K562 (cell line): ENCODE measurements around the gene ZNF577. TPM values are rescaled to one million over a fixed set of nuclear protein-coding genes. Genes with fewer than 3 reads are reported as not detected.

Source experiments
- ATAC-seq: fragments of 200-7000 bp; cut with Tn5 transposase; 3 replicates; pipeline ENCODE4 v1.9.1; 2020; ENCODE audit warnings: moderate library complexity
- BruUV-seq: library from RNA; stranded (reverse); fragments of 400-500 nt; replicated peaks from 2 replicates; lab custom pipeline; 2021; lab: Mats Ljungman, UMichigan
- CTCF ChIA-PET: fragments of 300-600 bp; formaldehyde crosslinking; extraction: SDS; loops from one replicate; lab custom pipeline; 2021; ENCODE audit warnings: low intra/inter-chr PET ratio; lab: Yijun Ruan, JAX
- POLR2A ChIA-PET: fragments of 300-600, 350-650 bp; sonication (Branson Sonifier 250); formaldehyde crosslinking; extraction: SDS; loops from one replicate; lab custom pipeline; 2021; ENCODE audit warnings: antibody characterized with exemption, inconsistent platforms; lab: Yijun Ruan, JAX
- DNase-seq, 4 experiments: peaks; one replicate each; pipeline versions ENCODE4 v3.0.0 to v3.0.0-alpha.2; 2011 to 2018; ENCODE audit warnings: low spot score in 3 of 4, mixed read lengths in 3 of 4; ENCODE audit errors: extremely low read depth in 1 of 4
- FAIRE-seq: peaks from 2 replicates; lab custom pipeline; 2011; peaks lifted over from hg19 to GRCh38; lab: Jason Lieb, UNC
- H2AFZ ChIP-seq: 2 replicates; pipeline ENCODE4 v1.6.0; 2011; ENCODE audit warnings: low read depth, low read length, control low read depth, inconsistent platforms
- H3K27ac ChIP-seq: fragments of 200-600 bp; 3 replicates; pipeline ENCODE4 v1.8.0; 2011; ENCODE audit warnings: low read depth, mild to moderate bottlenecking, control low read depth, inconsistent platforms, low read length, moderate library complexity, mixed read lengths; ENCODE audit errors: extremely low read depth
- H3K27me3 ChIP-seq, 2 experiments: fragments of 300-600 bp in 1 of 2; 2 replicates in 1 of 2; 3 replicates in 1 of 2; pipeline versions ENCODE4 v1.6.0 to v1.8.0; 2011; ENCODE audit warnings: inconsistent platforms in 2 of 2, low read length in 2 of 2, mild to moderate bottlenecking in 1 of 2, mixed read lengths in 1 of 2, moderate library complexity in 1 of 2; ENCODE audit not compliant: control insufficient read depth in 2 of 2, insufficient read depth in 2 of 2
- H3K36me3 ChIP-seq: fragments of 300-600 bp; 3 replicates; pipeline ENCODE4 v1.8.0; 2011; ENCODE audit warnings: mild to moderate bottlenecking, low read length, inconsistent platforms; ENCODE audit not compliant: control insufficient read depth, insufficient read depth
- H3K4me1 ChIP-seq, 2 experiments: fragments of 200-600 bp in 1 of 2; replicated peaks in 1 of 2; 2 replicates in 1 of 2; 3 replicates in 1 of 2; pipeline versions ENCODE4 v1.5.1 to v1.8.0; 2011; ENCODE audit warnings: inconsistent platforms in 2 of 2, low read length in 2 of 2, mild to moderate bottlenecking in 1 of 2, mixed read lengths in 1 of 2, moderate library complexity in 1 of 2; ENCODE audit not compliant: control insufficient read depth in 2 of 2, insufficient read depth in 2 of 2
- H3K4me2 ChIP-seq: 2 replicates; pipeline ENCODE4 v1.6.1; 2011; ENCODE audit warnings: low read length, control low read depth, inconsistent platforms, mixed read lengths; ENCODE audit not compliant: insufficient read depth
- H3K4me3 ChIP-seq: fragments of 200-600 bp; sonication (generic), shearing (Covaris generic); 2 replicates; pipeline ENCODE4 v1.5.1; 2016; ENCODE audit warnings: control low read depth, inconsistent platforms
- H3K79me2 ChIP-seq: fragments of 200-600 bp; 3 replicates; pipeline ENCODE4 v1.8.0; 2011; ENCODE audit warnings: low read length, inconsistent platforms; ENCODE audit not compliant: control insufficient read depth, insufficient read depth
- H3K9ac ChIP-seq, 2 experiments: 2 replicates each; pipeline versions ENCODE4 v1.6.0 to v1.6.1; 2011; ENCODE audit warnings: low read depth in 2 of 2, low read length in 2 of 2, control low read depth in 1 of 2, inconsistent platforms in 1 of 2, mild to moderate bottlenecking in 1 of 2, mixed read lengths in 1 of 2; ENCODE audit not compliant: insufficient read depth in 1 of 2
- H3K9me1 ChIP-seq: one replicate; pipeline ENCODE4 v1.6.0; 2011; ENCODE audit warnings: inconsistent platforms, mild to moderate bottlenecking, low read length, moderate library complexity; ENCODE audit not compliant: control insufficient read depth, insufficient read depth
- H3K9me3 ChIP-seq: replicated peaks from 2 replicates; pipeline ENCODE4 v1.5.1; 2011; ENCODE audit warnings: low read depth, low read length, inconsistent platforms; ENCODE audit not compliant: control insufficient read depth, insufficient read depth
- H4K20me1 ChIP-seq: replicated peaks from 2 replicates; pipeline ENCODE4 v1.6.1; 2011; ENCODE audit warnings: low read length, inconsistent platforms, mixed read lengths; ENCODE audit not compliant: control insufficient read depth, insufficient read depth
- GATAD2B ChIP-seq: fragments of 450-650 bp; IDR thresholded peaks from 2 replicates; pipeline ENCODE4 v1.6.1; 2017; ENCODE audit warnings: mild to moderate bottlenecking, borderline replicate concordance
- WGBS: fragments of 100-300 bp; shearing (Covaris generic); methylation state at CpG from one replicate; pipeline ENCODE4 v1.1.6; 2016; ENCODE audit warnings: low coverage, mixed read lengths; ENCODE audit not compliant: insufficient coverage; ENCODE audit errors: missing lambda C conversion rate; 5-methylcytosine and 5-hydroxymethylcytosine counted together
- in situ Hi-C: fragments of 300-500 bp; cut with MboI; formaldehyde crosslinking; loops from 4 replicates; pipeline ENCODE4 v1.15.0; 2018; ENCODE audit warnings: inconsistent platforms, mixed read lengths
- intact Hi-C: fragments of 100-400 bp; cut with micrococcal nuclease; formaldehyde crosslinking; loops from 2 replicates; pipeline ENCODE4 v1.14.2; 2022
- polyA plus RNA-seq, 8 experiments: library from polyadenylated mRNA; depleted of rRNA in 4 of 8; stranded (reverse) in 5 of 8; unstranded in 3 of 8; fragments of >200 nt; fragmentation: Nextera tagmentation in 2 of 8; fragmentation: Illumina TruSeq in 1 of 8; extraction: Ambion mirVana in 2 of 8; extraction: Trizol in 1 of 8; gene quantifications; 2 replicates each; pipeline versions ENCODE4 v1.2.1 to v1.2.3, GENCODE V29; 2011 to 2014; ENCODE audit warnings: inconsistent platforms in 1 of 8, missing spikeins in 1 of 8
- total RNA-seq, 7 experiments: library from RNA; depleted of rRNA in 6 of 7; stranded (reverse); fragments of >200 nt in 6 of 7; fragmentation: Illumina TruSeq in 2 of 7; extraction: Trizol in 2 of 7; gene quantifications; 2 replicates each; pipeline versions ENCODE4 v1.2.1 to v1.2.3, GENCODE V29; 2011 to 2021; ENCODE audit warnings: low replicate concordance in 1 of 7
- TF ChIP-seq, protein P1 (sequence below): fragments of 250-450 bp; sonication (Bioruptor Pico); IDR thresholded peaks from 2 replicates; pipeline ENCODE4 v1.4.0; 2020; ENCODE audit warnings: mild to moderate bottlenecking, moderate library complexity
- TF ChIP-seq, protein P2 (sequence below): fragments of 250-450 bp; sonication (Bioruptor Pico); IDR thresholded peaks from 2 replicates; pipeline ENCODE4 v1.5.0; 2021; ENCODE audit warnings: mild to moderate bottlenecking, borderline replicate concordance
- TF ChIP-seq, protein P3 (sequence below): fragments of 450-650 bp; formaldehyde crosslinking; IDR thresholded peaks from 2 replicates; pipeline ENCODE4 v1.4.0; 2020; ENCODE audit warnings: mild to moderate bottlenecking, mixed read lengths
- TF ChIP-seq, protein P4 (sequence below): fragments of 200-800 bp; sonication (Bioruptor generic); IDR thresholded peaks from 2 replicates; pipeline ENCODE4 v1.6.1; 2016; ENCODE audit warnings: missing genetic modification characterization, missing compliant biosample characterization

The ZNF577 gene
- total and polyA plus RNA-seq, 9 of the 15 experiments (the other 6 are each of a cell fraction or from before 2014, with no cell fraction given): 1.3 to 12.7 (median 7.0) TPM

DNA sequence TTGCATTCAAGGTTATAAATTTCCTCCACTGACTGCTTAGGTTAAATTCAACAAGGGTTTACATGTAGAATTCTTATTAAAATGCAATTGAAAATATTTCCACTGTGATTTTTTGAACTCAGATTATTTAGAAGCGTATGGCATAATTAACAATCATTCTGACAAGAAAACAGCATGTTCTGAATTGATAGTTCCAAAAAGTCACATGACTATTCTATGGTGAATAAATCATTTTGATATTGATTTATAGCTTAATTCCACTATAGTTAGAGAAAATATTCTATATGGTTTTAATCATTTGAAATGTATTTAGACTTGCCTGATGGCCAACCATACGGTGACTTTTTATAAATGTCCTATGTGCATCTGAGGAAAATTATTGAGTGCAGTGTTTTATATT is 3.0 kb downstream of the ZNF577 start:
- Histone ChIP-seq H3K27me3 (no peaks in the 10 kb centered on the region), H3K9me3 (peaks cover 19% of the 10 kb centered on the region), H3K4me2 (no peak overlapping the region), H3K36me3 (peaks cover 25% of the 10 kb centered on the region; the same call in 2 of the 3 replicates), H3K4me3 (no peak overlapping the region), H3K4me1 (peaks cover 0 to 3% of the 10 kb centered on the region in 2 experiments; a peak in 1 of 5 replicates), H4K20me1 (no peaks in the 10 kb centered on the region), H3K27ac (no peak overlapping the region), H3K9me1 (no peaks in the 10 kb centered on the region), H3K79me2 (no peaks in the 10 kb centered on the region; the same call in 2 of the 3 replicates), H3K9ac (no peak overlapping the region), H2AFZ (no peak overlapping the region)
- no TSS peak for BruUV-seq
- TF ChIP-seq, protein P1, sequence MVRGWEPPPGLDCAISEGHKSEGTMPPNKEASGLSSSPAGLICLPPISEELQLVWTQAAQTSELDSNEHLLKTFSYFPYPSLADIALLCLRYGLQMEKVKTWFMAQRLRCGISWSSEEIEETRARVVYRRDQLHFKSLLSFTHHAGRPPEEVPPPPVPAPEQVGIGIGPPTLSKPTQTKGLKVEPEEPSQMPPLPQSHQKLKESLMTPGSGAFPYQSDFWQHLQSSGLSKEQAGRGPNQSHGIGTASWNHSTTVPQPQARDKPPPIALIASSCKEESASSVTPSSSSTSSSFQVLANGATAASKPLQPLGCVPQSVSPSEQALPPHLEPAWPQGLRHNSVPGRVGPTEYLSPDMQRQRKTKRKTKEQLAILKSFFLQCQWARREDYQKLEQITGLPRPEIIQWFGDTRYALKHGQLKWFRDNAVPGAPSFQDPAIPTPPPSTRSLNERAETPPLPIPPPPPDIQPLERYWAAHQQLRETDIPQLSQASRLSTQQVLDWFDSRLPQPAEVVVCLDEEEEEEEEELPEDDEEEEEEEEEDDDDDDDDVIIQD (CRISPR knock-in tag): no peak
- TF ChIP-seq, protein P2, sequence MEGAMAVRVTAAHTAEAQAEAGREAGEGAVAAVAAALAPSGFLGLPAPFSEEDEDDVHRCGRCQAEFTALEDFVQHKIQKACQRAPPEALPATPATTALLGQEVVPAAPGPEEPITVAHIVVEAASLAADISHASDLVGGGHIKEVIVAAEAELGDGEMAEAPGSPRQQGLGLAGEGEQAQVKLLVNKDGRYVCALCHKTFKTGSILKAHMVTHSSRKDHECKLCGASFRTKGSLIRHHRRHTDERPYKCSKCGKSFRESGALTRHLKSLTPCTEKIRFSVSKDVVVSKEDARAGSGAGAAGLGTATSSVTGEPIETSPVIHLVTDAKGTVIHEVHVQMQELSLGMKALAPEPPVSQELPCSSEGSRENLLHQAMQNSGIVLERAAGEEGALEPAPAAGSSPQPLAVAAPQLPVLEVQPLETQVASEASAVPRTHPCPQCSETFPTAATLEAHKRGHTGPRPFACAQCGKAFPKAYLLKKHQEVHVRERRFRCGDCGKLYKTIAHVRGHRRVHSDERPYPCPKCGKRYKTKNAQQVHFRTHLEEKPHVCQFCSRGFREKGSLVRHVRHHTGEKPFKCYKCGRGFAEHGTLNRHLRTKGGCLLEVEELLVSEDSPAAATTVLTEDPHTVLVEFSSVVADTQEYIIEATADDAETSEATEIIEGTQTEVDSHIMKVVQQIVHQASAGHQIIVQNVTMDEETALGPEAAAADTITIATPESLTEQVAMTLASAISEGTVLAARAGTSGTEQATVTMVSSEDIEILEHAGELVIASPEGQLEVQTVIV: no peak
- TF ChIP-seq, protein P3, sequence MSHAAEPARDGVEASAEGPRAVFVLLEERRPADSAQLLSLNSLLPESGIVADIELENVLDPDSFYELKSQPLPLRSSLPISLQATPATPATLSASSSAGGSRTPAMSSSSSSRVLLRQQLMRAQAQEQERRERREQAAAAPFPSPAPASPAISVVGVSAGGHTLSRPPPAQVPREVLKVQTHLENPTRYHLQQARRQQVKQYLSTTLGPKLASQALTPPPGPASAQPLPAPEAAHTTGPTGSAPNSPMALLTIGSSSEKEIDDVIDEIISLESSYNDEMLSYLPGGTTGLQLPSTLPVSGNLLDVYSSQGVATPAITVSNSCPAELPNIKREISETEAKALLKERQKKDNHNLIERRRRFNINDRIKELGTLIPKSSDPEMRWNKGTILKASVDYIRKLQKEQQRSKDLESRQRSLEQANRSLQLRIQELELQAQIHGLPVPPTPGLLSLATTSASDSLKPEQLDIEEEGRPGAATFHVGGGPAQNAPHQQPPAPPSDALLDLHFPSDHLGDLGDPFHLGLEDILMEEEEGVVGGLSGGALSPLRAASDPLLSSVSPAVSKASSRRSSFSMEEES (CRISPR knock-in tag): peak; percentile 79
- TF ChIP-seq, protein P4, sequence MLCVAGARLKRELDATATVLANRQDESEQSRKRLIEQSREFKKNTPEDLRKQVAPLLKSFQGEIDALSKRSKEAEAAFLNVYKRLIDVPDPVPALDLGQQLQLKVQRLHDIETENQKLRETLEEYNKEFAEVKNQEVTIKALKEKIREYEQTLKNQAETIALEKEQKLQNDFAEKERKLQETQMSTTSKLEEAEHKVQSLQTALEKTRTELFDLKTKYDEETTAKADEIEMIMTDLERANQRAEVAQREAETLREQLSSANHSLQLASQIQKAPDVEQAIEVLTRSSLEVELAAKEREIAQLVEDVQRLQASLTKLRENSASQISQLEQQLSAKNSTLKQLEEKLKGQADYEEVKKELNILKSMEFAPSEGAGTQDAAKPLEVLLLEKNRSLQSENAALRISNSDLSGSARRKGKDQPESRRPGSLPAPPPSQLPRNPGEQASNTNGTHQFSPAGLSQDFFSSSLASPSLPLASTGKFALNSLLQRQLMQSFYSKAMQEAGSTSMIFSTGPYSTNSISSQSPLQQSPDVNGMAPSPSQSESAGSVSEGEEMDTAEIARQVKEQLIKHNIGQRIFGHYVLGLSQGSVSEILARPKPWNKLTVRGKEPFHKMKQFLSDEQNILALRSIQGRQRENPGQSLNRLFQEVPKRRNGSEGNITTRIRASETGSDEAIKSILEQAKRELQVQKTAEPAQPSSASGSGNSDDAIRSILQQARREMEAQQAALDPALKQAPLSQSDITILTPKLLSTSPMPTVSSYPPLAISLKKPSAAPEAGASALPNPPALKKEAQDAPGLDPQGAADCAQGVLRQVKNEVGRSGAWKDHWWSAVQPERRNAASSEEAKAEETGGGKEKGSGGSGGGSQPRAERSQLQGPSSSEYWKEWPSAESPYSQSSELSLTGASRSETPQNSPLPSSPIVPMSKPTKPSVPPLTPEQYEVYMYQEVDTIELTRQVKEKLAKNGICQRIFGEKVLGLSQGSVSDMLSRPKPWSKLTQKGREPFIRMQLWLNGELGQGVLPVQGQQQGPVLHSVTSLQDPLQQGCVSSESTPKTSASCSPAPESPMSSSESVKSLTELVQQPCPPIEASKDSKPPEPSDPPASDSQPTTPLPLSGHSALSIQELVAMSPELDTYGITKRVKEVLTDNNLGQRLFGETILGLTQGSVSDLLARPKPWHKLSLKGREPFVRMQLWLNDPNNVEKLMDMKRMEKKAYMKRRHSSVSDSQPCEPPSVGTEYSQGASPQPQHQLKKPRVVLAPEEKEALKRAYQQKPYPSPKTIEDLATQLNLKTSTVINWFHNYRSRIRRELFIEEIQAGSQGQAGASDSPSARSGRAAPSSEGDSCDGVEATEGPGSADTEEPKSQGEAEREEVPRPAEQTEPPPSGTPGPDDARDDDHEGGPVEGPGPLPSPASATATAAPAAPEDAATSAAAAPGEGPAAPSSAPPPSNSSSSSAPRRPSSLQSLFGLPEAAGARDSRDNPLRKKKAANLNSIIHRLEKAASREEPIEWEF (CRISPR knock-in tag): no peak
- no peak for TF ChIP-seq GATAD2B
- DNase-seq (no peak), ATAC-seq (no peak), FAIRE-seq (no peak)
- in situ Hi-C loops: no loop called here
- ChIA-PET POLR2A (no interaction called here), CTCF (no interaction called here)
- intact Hi-C loops: no loop called here
- 92% methylated on average over 2 of the region's 2 CpGs for WGBS
